HG03460 (cell line): ENCODE measurements around the gene ST7.

Experiments
- ATAC-seq: cut with Tn5 transposase; IDR thresholded peaks from one replicate; pipeline ENCODE4 v1.9.1; 2021; ENCODE audit not compliant: unreplicated experiment

ST7 gene

DNA sequence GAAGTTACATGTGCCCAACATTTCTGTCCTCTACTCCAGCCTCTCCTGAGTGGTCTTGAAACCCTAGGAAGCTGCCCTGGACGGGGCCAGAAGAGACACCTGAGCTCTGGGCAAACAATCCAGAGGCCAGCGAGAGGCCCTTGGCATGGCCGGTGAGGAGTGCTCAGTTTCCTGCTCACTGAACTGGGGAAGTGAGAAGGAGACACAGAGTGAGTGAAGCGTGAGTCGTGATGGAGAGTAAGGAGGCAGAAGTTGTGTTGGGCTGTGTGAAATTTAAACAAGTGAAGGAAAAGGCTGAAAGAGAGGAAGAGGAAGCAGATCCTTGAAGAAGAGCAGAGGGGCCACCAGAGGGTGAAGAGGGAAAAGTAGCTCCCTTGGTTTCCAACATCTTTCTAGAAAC, 296.4 kb downstream of the ST7 start:
- ATAC-seq = no peak

DNA sequence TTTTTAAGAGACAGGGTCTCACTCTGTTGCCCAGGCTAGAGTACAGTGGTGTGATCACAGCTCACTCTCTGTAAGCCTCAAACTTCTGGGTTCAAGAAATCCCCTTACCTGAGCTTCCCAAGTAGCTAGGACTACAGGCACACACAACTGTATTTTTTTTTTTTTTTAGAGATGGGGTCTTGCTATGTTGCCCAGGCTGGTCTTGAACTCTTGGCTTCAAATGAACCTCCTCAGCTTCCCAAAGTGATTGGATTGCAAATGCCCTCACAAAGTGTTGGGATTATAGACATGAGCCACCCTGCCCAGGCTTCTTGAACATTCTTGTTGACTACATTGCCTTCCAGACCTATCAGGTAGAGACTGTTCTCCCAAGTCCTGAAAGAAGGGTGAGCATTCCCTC, 296.9 kb downstream of the ST7 start:
- no peak for ATAC-seq

DNA sequence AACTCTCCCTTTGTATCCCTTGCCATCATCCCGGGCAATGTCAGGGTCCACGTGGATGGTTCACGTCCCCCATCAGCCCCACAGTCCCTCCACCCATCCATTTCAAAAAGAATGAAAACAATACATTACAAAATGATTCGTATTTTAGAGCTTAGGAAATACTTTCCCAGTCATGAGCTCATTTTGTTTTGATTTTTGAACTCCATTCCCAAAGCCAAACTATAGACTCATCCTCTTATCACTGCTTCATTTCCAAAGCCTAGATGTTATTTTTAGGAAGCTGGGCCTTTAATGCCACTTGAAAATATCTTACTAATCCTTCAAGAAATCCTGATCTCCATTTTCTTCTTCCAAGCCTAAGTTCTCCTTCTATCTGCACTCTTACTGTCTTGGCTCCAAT, 297.5 kb downstream of the ST7 start:
- no peak for ATAC-seq

DNA sequence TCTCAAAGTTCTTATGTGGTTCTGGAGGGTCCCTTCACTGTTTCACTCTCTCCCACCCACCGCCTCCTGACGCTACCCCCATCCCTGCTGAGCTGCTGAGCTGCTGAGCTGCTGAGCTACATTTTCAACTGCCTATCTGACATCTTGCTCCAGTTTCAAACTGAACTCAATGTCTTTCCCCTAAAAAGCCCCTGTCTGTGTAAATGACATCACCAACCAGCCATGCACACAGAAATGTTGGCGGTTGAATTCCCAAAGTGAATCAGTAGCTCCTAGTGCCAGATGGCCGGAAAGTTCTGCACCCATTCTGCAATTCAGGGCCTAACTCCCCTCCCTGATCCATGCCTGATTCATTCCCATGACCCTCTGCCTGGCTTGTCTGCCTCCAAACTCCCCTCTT, 298.4 kb downstream of the ST7 start:
- ATAC-seq = peak; percentile 52

DNA sequence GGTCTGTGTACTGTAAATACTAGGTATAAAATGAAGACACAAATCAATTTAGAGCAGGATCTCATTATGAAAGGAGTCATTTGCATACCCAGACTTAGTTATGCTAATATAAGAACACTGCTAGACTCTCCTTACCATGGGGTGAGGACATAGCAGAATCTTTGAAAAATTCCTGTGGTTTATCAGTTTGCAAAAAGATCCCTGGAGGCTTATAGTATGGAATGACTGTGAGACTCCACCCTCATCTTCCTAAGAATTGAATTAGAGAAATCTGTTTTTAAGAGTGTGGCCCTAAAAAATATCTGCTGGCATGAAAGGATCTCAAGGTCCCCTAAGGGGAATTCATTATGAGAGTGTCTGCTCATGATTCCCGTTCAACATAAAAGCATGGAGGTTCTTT, 306.3 kb downstream of the ST7 start:
- no peak for ATAC-seq

DNA sequence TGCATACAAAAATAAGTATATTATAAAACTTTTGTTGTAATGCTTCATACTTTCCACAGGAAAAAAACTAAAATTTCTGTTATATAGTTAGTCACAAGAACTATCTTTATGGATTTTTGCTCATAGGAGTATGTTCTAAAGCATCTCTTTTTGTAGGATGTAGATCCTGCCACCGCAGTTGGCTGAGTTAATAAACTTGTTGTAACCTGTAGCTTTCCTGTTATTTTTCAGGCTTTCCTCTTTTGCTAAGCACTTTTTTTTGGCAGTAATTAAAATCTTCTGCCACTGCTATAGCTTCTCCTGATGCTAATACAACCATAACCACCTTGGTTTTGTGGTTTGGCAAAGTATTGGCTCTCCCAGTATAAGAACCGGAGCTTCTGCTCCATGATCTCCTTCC, 309.2 kb downstream of the ST7 start:
- no peak for ATAC-seq

DNA sequence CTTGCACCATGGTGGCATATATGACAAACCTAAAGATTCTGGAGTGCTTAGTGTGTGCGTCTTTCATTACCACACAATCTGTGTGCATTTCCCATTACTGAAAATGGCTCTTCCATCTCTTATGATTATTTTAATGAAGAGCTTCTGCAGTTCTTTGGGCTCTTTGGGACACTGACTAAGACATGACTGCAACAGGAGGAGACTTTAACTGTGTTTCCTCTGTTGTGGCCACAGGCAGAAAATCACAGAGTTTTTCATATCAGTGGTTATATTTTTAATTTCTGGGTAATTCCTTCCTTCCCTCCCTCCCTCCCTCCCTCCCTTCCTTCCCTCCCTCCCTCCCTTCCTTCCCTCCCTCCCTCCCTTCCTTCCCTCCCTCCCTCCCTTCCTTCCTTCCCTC, 311.4 kb downstream of the ST7 start:
- ATAC-seq = no peak

DNA sequence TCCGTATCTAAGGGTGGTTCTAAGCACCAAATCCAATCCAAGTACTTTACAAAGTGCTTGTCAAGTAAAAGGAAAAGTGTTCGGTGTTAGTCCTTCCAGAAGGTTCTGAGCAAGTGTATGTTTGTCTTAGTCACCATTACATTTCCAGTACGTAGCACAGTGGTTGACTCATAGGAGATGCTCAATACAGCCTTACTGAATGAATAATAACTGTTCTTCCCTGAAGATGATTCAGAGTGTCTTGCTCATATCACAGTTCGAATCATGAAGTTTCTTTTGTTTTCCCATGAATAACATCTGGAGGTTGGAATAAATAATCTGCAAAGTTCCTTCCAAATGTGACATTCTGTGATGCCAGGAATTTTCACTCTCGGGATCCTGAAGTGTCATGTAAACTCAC, 316.1 kb downstream of the ST7 start:
- ATAC-seq = no peak

DNA sequence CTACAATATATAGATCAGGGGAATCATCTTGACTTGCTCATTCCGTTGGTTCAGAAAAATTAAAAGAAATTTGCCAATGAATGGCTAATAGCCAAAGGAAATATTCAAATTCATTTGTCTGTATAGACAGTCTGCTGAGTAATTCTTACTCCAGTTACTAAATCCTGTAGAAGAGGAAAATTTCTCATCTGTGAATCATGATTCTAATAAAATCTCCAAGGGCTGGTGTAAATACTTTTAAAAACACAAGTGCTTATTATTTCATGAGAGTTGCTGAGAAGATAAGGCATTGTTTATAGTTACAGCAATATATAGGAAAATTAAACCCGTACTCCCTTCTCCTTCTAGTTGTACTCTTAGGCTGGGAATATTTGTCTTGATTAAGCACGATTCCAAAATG, 316.6 kb downstream of the ST7 start:
- no peak for ATAC-seq

DNA sequence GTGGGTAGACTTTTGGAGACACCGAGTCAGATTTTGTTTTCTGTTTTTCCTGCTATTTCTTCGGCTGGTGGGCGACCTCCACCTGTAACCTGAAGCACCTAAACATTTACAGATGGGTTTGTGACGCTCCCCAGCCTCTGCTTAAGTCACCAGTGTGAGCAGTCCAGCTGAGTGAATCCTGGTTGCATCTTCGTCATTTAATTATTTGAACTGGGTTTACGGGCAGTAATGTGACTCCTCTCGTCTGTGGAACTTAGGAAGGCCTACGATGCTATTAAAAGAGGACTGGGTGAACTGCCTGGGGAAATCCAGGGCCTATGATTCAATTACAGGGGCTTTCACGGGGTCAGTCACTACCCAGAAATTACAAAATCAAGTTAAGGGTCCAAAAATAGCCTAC, 317.1 kb downstream of the ST7 start:
- ATAC-seq = no peak

DNA sequence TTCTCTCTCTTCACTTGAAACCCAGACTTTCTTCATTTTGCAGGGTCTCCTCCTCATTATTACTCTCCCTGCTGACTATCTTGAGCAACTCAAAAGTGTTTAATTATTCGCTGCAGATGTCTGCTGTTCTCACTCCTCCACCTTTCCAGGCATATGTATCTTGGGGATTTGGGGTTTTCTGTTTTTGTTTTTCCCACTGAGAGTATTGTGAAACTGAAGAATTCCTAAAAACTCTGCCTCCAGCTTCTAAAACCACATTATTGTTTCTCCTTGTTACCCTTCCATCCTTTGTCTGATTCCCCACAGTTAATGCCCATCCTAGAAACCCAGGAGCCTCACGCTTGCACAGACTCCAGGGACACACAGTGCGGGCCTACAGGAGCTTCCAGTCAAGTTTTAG, 318.3 kb downstream of the ST7 start:
- ATAC-seq = no peak

DNA sequence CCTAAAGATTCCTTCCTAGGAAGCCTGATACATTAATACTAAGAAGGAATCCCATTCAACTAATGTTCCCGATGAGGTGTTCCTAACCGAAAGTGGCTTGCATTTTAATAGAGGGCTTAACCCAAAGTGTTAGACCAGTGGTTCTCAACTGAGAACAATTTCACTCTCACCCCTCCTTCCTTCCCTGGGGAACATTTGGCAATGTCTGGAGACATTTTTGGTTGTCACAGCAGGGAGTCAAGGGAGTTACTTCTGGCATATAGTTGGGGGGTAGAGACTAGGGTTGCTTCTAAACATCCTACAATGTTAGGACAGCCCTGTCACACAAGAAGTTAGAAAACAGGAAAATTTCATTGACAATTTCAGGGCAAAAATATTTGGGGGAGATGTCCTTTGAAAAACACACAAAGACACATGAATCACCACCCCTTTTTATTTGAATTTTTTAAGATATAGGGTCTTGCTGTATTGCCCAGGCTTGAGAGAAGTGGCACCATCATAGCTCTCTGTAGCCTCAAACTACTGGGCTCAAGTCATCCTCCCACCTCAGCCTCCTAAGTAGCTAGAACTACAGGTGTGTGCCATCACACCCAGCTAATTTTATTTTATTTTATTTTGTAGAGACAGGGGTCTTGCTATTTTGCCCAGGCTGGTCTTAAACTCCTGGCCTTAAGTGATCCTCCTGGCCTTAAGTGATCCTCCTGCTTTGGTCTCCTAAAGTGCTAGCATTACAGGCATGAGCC, 318.9 kb downstream of the ST7 start:
- no peak for ATAC-seq

DNA sequence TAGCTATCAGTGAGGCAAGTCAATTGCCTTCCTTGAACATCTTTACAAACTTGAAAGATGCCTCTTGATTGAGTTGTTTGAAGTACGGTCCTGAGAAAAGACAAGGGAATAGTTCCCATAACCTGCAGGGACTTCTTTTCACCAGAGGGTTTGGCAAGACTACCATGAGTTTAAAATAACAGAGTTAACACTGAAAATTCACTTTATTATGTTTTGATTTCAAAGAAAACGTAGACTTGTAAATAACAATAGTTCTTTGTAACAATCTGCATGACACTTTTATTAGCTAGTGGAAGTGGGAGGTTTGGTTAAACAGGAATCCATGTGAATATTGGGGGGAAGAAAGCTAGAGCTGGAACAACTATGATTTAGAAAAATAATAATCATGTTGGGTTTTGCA, 320.0 kb downstream of the ST7 start:
- no peak for ATAC-seq

DNA sequence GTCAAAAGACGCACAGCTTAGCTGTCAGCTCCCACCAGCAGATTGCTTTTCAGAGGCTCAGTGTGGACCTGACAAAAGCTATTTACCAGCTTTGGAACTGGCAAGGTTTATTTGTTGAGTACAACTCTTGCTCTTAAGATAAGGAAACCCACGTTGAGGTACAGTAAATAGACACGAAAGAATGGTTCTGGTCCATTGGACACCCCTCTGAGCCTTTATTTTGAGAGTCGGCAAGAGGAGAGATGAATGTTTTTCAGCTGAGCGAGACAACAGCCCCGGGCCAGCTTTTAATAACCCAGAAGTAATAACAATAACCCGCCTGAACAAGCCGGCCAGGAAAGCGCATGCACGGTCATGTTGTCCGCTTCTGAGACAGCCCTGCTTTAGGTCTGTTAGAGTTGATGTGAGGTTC, 320.5 kb downstream of the ST7 start:
- ATAC-seq = no peak

DNA sequence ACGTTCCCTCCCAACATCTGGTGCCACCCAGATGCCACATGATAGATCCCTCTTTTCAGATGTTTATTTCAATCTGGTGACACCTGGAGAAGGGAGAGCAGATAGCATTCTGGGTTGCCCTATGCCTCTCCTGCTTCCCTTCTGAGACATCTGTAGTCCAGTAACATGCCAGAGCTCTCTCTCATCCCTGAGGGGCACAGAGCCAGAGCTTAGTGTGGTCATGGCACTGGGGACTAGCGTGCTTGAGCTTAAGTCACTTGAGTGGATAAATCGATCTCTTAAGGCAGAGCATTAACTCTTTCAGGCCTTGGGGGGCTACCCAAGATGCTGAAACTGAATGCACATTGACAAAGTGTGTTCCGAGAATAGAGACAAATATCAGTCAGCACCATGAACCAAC, 321.6 kb downstream of the ST7 start:
- no peak for ATAC-seq

DNA sequence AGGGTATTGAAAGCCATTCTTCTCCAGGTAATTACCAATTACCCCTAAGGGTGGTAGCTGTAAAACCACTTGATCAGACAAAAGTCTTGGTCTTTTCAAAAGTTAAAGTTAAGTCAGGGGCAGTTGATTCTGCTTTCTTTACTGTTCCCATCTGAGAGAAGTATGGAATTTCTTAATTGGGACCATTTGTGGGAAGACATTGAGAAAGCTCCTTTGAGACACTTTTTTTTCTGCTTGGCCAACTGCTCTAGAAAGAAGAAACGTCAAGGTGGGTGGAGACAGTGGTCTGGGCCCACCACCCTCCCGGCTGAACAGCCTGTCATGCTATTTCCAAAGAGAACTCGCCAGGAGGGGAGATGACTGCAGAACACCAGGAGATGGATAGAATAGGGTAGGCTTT, 324.3 kb downstream of the ST7 start:
- ATAC-seq = no peak

DNA sequence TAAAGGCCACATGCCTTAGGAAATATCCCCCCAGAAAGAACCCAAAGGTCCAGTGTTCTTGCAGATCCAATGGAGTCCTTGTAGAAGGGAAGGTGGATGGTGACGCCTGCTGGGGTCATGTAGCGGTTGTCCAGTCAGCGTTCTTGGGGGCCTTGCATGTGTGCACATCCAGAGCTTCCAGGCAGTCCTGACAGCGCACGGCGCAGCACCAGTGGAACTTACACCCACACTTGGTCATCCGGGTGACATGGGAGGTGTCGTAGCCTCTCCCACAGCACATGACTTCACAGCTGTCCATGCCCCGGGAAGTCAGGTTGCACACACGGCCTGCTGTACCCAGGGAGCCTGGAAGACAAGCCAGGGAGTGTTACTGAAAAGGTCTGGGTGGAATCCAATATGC, 324.7 kb downstream of the ST7 start:
- no peak for ATAC-seq

DNA sequence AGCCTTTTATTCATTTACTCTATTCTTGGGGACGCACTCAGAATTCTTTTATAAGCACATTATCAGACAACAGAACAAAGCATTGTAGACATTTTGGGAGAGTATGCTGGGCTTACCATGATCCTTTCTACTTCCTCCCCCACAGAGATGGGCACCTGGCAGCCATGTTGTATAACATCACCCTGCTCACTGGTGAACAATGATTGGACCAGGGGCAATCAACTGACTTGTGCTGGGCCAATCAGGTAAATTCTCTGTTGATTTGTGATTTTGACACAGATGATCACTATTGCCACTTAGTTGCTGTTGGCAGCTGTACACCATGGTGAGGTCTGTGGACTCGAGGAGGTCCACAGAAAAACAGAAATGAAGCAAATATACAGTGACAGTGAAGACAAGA, 325.9 kb downstream of the ST7 start:
- ATAC-seq = no peak
